SU-DHL-6 (cell line): ENCODE data around the gene PLLP.

Experiments used
- EZH2phosphoT487 ChIP-seq: fragments of 200-600 bp; sonication (generic), shearing (Covaris generic); conservative IDR thresholded peaks from 2 replicates; pipeline ENCODE4 v1.6.1; 2018; ENCODE audit warnings: mild to moderate bottlenecking, antibody characterized with exemption, low read length, moderate library complexity, mixed read lengths
- TF ChIP-seq, protein P1 (sequence below): fragments of 200-600 bp; sonication (generic); IDR thresholded peaks from one replicate; pipeline ENCODE4 v1.5.1; 2017; ENCODE audit warnings: antibody characterized with exemption, mild to moderate bottlenecking, low read length, moderate library complexity; ENCODE audit not compliant: insufficient read depth, poor library complexity, severe bottlenecking

DNA sequence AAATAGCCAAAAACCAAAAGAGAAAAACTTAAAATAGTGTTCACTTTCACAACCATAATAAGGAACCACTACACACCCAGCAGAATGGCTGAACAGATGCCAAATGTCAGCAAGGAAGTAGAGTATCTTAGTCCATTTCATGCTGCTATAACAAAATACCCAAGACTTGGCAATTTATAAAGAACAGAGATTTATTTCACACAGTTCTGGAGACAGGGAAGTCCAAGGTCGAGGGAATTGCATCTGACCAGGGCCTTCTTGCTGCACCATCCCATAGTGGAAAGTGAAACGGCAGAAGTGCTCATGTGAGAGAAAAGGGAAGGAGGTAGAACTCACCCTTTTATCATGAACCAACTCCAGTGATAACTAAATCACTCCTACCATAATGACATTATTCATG lies 40.3 kb upstream of the PLLP start:
- TF ChIP-seq, protein P1, sequence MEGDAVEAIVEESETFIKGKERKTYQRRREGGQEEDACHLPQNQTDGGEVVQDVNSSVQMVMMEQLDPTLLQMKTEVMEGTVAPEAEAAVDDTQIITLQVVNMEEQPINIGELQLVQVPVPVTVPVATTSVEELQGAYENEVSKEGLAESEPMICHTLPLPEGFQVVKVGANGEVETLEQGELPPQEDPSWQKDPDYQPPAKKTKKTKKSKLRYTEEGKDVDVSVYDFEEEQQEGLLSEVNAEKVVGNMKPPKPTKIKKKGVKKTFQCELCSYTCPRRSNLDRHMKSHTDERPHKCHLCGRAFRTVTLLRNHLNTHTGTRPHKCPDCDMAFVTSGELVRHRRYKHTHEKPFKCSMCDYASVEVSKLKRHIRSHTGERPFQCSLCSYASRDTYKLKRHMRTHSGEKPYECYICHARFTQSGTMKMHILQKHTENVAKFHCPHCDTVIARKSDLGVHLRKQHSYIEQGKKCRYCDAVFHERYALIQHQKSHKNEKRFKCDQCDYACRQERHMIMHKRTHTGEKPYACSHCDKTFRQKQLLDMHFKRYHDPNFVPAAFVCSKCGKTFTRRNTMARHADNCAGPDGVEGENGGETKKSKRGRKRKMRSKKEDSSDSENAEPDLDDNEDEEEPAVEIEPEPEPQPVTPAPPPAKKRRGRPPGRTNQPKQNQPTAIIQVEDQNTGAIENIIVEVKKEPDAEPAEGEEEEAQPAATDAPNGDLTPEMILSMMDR: no peak
- no peak for TF ChIP-seq EZH2phosphoT487
